RWPE1 (cell line): Measurements from ENCODE around the gene ZNF32.

ENCODE experiments used
- CTCF ChIA-PET: fragments of 350-600 bp; sonication (Branson Sonifier 250); formaldehyde crosslinking; extraction: SDS; loops from one replicate; lab custom pipeline; 2021; lab: Yijun Ruan, JAX
- POLR2A ChIA-PET: fragments of 400-600 bp; formaldehyde crosslinking; extraction: SDS; loops from one replicate; lab custom pipeline; 2020; ENCODE audit warnings: antibody characterized with exemption; ENCODE audit not compliant: low non-redundant PET; lab: Yijun Ruan, JAX
- DNase-seq: peaks from one replicate; pipeline ENCODE4 v3.0.0; 2012; ENCODE audit warnings: low spot score
- H3K27ac ChIP-seq: fragments of 450-650 bp; 2 replicates; pipeline ENCODE4 v1.5.1; 2017
- CTCF ChIP-seq: fragments of 450-650 bp; conservative IDR thresholded peaks from 2 replicates; pipeline ENCODE4 v1.5.1; 2017; ENCODE audit warnings: low read depth, mild to moderate bottlenecking

Gene ZNF32

DNA sequence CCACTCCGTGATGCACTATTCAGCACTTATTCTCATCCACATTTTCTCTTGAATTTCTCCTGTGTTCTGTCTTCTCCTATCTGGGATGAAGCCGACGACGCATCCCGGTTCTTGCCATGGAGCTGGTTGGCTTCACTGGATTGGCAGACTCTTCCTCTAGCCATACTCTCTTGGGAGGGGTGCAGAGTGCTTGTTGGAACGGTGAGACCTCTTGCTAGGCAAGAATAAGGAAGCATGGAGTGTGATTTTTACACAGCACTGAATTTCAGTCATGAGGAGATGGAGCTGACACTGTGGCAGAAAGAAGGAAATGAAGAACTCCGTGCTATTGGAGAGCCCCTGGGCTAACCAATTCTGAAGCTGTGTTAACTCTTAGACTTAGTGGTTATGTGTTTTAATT lies 28.2 kb upstream of the ZNF32 start:
- CTCF ChIA-PET = interaction anchor here (0.6 kb wide), 1 partner anchor 364 kb away, joined by 3 read pairs; no protein-coding TSS in a partner anchor
- no peak overlapping the region for H3K27ac ChIP-seq
- DNase-seq = no peak
- POLR2A ChIA-PET = no interaction called here
- no peak for TF ChIP-seq CTCF

DNA sequence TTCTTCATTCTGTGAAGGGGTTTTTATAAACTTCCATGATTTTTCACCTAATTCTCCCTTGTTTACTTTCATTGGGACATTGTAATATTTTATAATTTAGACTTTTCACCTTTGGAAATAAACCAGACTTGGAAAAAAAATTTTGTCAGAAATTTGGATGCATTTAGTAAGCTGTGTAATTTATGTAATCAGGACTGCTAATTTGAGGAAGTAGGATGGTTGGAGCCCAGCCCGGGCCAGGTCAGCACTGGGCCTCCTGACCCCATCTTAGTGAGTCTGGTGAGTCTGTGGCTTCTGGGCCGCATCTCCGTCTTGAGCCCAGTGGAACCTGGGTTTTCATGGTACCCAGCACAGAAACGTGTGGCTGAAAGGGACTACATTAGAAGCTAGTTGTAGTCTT lies 27.6 kb upstream of the ZNF32 start:
- CTCF ChIA-PET = interaction anchor here (0.6 kb wide), 1 partner anchor 515 kb away, joined by 3 read pairs; no protein-coding TSS in a partner anchor
- no peak overlapping the region for H3K27ac ChIP-seq
- DNase-seq = no peak
- POLR2A ChIA-PET = no interaction called here
- no peak for TF ChIP-seq CTCF

DNA sequence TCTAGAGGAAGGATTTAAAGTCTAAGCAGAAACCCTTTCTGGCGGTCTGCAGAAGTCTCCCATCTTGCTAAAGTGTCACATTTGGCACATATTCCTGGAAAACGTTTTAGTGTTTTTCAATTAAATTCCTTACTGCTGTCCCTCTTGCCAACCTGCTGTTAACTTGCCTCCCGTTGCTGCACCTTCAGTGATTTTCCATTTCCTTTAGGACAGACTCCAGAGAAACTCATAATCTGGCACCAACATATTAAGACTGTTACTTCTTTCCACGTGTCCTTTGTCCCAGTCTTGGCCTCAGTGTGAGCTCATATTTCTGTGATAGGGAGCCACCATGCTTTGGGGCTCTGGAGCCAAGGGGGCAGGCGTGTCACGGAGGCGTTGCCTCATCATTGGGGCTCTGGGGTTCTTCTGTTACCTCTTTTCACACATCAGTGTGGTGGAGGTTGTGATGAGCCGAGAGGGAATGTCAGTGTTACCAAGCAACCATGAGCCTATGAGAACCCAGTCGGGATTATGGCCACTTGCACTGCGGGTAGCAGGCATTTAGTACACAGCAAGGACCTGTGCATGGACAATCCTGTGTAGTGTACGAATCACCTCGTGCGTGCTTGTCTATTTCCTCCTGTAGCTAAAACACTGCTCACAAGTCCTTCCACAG lies 26.0 kb upstream of the ZNF32 start:
- H3K27ac ChIP-seq = no peak overlapping the region
- POLR2A ChIA-PET = no interaction called here
- CTCF ChIA-PET = no interaction called here
- no peak for DNase-seq
- TF ChIP-seq CTCF = no peak

GRCh38 chr10:43673471-43673870 lies 24.8 kb upstream of the ZNF32 start:
- CTCF ChIA-PET = interaction anchor here (0.6 kb wide), 1 partner anchor 305 kb away, joined by 3 read pairs; no protein-coding TSS in a partner anchor
- POLR2A ChIA-PET = no interaction called here
- TF ChIP-seq CTCF = no peak

DNA sequence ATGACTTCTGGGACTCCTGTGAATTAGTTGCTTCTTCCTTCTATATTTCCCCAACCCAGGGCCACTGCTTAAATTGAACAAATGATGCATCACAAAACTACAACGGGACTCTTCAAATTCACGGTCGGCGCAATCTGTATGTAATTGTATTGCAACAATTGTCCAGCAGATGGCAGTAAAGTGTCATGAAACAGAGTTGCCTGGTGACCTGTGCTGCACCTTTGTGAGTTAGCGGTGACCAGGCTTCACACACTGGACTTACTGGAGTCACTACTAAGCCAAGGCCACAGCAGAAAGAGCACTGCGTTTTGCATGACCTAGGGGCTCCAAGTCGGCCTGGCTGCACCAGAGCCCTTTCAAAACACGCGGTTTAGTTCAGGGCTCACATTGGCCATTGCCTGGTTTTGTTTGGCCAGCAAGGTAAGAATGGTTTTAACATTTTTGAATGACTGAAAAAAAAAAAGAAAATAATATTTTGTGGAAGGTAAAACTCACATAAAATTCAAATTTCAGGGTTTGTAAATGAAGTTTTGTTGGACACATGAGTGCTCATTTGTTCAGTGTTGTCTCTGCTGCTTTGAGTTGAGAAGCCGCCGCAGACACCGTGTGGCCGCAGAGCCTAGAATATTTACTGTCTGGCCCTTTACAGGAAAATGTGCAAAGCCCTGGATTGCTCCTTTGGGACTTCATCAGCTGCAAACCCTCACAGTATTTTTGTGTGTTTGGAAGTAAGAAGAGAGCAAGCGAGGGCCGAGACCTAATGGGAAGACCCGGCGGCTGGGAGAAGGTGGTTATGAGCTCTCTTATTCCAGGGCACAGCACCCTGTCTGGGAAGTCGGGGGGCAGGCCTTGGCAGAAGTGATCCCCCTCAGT lies 23.2 kb upstream of the ZNF32 start:
- peak; percentile 72 for DNase-seq
- no peak overlapping the region for H3K27ac ChIP-seq
- peak; percentile 76 for TF ChIP-seq CTCF
- ChIA-PET CTCF (interaction anchor here (0.6 to 1.0 kb wide), 2 partner anchors 18 to 780 kb away, joined by 3 read pairs; no protein-coding TSS in a partner anchor), POLR2A (no interaction called here)

More at GRCh38 chr10:43673471-43673870, 24.8 kb upstream of the ZNF32 start:
- no peak for DNase-seq
- no peak overlapping the region for H3K27ac ChIP-seq

DNA sequence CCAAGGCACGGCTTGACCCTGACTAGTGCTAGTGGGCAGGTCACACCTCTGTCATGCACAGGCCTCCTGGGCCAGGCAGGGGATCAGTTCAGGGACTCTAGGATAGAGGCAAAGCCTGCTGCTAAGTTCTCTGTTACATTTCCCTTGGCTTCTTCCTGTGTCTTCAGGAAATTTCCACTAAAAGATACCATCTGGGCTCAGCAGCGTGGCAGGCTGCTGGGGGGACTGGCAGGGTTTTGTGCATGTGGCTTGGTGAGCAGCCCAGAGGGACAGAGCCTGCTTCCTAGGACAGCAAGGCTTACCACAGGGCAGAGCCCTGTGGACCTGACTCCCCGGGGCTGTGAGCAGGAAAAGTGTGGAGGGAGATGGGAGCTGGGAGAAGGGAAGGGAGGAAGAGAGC lies 20.7 kb upstream of the ZNF32 start:
- DNase-seq = no peak
- TF ChIP-seq CTCF = no peak
- ChIA-PET CTCF (no interaction called here), POLR2A (no interaction called here)
- H3K27ac ChIP-seq = no peak overlapping the region
